Measurements from ENCODE around the gene KLHDC10. TPM values are rescaled to one million over a fixed set of nuclear protein-coding genes. Genes with fewer than 3 reads are reported as not detected.

Gene KLHDC10
- total RNA-seq, 1 experiment from 2014 or later, result 47.0 TPM

DNA sequence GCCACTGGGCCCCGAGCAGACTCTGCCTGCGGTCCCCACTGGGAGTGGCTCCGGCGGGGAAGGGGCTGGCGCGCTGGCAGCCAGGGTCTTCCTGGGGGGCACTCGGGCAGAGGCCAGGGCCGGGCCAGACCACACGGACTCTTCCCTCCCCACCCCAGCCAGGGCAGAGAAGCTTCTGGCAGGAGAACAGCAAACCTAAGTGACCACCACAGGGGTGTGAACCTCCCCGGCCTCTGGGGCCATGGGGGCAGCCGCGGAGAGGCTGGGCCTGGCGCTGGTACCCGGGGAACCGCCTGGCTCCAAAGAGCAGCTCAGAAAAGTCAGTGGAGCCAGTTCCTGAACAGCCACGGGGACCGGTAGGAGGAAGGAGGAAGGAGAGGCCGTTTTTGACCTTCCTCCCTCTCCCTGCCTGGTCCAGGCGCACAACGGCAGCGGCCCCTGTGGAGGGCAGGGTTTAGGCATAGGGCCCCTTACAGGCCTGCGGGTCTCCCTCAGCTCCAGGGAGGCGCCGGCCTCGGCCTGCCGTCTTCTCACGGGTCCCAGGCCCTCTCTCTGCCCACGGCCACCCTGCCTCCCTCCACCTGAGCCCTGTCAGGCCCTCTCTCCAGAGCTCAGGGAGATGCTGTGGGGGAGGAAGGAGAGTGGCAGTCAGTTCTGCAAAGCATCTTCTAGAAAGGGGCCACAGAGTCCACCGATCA lies 83.0 kb downstream of the KLHDC10 start:
- H3K36me3 ChIP-seq (ENCODE audit: low read depth), result no peaks in the 10 kb centered on the region
- ChIA-PET CTCF (no interaction called here), POLR2A (ENCODE audit: unreplicated experiment) (interaction anchor here (0.6 kb wide), 1 partner anchor 405 kb away, joined by 3 read pairs; no protein-coding TSS in a partner anchor)
- no peaks in the 10 kb centered on the region for H3K4me1 ChIP-seq (replicated peaks; ENCODE audit: insufficient read depth)
- no peaks in the 10 kb centered on the region for H3K9me2 ChIP-seq (ENCODE audit: insufficient read depth)
- no peak overlapping the region for H3K4me3 ChIP-seq
- no peak overlapping the region for H2AFZ ChIP-seq
- H3K4me2 ChIP-seq, result no peak overlapping the region
- DNase-seq, result no peak
- no peaks in the 10 kb centered on the region for H3K9me3 ChIP-seq (ENCODE audit: insufficient read depth, low read depth)
- intact Hi-C loops (cut with micrococcal nuclease; ENCODE audit: unreplicated experiment), result no loop called here
- peaks cover 4% of the 10 kb centered on the region; the same call in 1 of the 2 replicates for H3F3A ChIP-seq (ENCODE audit: insufficient read depth, low read depth)
- no peaks in the 10 kb centered on the region for H3K27me3 ChIP-seq (ENCODE audit: insufficient read depth, low read depth)
- H4K20me1 ChIP-seq (ENCODE audit: insufficient read depth), result no peaks in the 10 kb centered on the region; the same call in 1 of the 2 replicates
- no peak for TF ChIP-seq CTCF (conservative IDR thresholded peaks at IDR 0.05)
- TF ChIP-seq EZH2 (IDR thresholded peaks at IDR 0.05; ENCODE audit: low read depth), result no peak
- no peaks in the 10 kb centered on the region for H3K79me2 ChIP-seq (ENCODE audit: low read depth)
- BruUV-seq (replicated peaks), result no TSS peak
- no peak overlapping the region for H3K27ac ChIP-seq

DNA sequence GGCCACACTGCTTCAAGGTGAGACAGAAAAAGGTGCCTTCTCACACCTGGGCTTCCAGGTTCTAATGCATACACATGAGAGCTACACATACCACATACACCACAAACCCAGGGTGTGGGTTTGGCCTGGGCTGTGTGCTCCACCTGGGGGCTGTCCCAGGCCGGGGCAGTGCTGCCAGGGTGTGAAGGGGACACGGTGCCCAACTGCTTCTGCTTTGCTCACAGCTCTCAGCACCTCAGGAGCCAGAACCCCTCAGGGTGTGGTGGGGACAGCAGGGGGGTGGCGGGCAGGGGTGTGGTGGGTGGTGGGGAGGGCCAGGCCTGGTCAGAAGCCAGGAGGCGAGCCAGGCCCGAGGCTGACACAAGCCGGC lies 83.8 kb downstream of the KLHDC10 start:
- no peak overlapping the region for H2AFZ ChIP-seq
- ChIA-PET POLR2A (ENCODE audit: unreplicated experiment) (interaction anchor here (0.6 kb wide), 1 partner anchor 405 kb away, joined by 3 read pairs; no protein-coding TSS in a partner anchor), CTCF (interaction anchor here (0.6 kb wide), 1 partner anchor 106 kb away, joined by 3 read pairs; no protein-coding TSS in a partner anchor)
- H3K36me3 ChIP-seq (ENCODE audit: low read depth), result no peaks in the 10 kb centered on the region
- no peaks in the 10 kb centered on the region for H3K9me2 ChIP-seq (ENCODE audit: insufficient read depth)
- no peaks in the 10 kb centered on the region for H3K4me1 ChIP-seq (replicated peaks; ENCODE audit: insufficient read depth)
- H3K9me3 ChIP-seq (ENCODE audit: insufficient read depth, low read depth), result no peaks in the 10 kb centered on the region
- no peak for TF ChIP-seq EZH2 (IDR thresholded peaks at IDR 0.05; ENCODE audit: low read depth)
- no peak for TF ChIP-seq CTCF (conservative IDR thresholded peaks at IDR 0.05)
- no peak overlapping the region for H3K27ac ChIP-seq
- no peak overlapping the region for H3K4me2 ChIP-seq
- H3K4me3 ChIP-seq, result no peak overlapping the region
- BruUV-seq (replicated peaks), result no TSS peak
- no peaks in the 10 kb centered on the region; the same call in 1 of the 2 replicates for H4K20me1 ChIP-seq (ENCODE audit: insufficient read depth)
- no peaks in the 10 kb centered on the region for H3K27me3 ChIP-seq (ENCODE audit: insufficient read depth, low read depth)
- H3K79me2 ChIP-seq (ENCODE audit: low read depth), result no peaks in the 10 kb centered on the region
- intact Hi-C loops (cut with micrococcal nuclease; ENCODE audit: unreplicated experiment), result no loop called here
- DNase-seq, result peak in 1 of 2 experiments; percentile 57
- peaks cover 4% of the 10 kb centered on the region; the same call in 1 of the 2 replicates for H3F3A ChIP-seq (ENCODE audit: insufficient read depth, low read depth)

DNA sequence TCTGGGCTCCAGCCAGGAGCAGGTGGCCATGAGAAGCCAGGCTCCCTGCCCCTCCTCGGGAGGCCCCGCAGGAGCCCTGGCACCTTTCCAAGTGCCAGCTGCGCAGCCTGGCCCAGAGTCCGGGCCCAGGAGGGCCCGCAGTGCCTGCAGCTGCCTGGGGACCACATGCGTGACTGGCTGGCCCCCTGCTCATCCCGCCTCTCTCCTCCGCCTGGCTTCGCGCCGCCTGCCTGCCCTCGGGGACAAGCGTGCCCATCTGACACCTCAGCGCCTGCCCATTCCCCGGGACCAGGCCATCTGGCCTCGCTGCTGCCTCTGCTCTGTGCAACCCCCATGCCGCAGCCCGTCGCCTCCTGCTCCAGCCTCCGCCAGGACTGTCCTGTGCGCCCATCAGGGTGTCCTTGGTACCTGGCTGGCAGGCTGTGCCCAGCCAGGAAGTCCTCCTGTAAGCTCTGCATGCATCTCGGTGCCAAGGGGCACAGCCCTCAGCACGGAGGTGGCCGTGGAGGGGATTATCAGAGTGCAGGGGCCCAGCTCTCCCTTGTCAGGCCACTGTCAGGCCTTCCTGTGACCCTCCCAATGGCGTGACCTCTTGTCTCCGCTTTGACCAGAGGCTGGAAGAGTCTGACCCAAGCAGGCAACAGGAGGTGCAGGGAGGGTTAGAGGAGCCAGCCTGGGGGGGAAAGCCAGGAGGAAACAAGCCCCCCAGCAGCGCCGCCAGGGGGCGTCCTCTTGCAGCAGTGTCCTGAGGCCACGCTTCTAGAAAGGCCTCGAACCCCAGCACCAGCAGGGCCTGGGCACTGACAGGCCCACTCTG lies 84.4 kb downstream of the KLHDC10 start:
- H3K9me2 ChIP-seq (ENCODE audit: insufficient read depth), result no peaks in the 10 kb centered on the region
- H3F3A ChIP-seq (ENCODE audit: insufficient read depth, low read depth), result peaks cover 4% of the 10 kb centered on the region; the same call in 1 of the 2 replicates
- ChIA-PET POLR2A (ENCODE audit: unreplicated experiment) (interaction anchor here (0.7 kb wide), 1 partner anchor 625 kb away, joined by 4 read pairs; no protein-coding TSS in a partner anchor), CTCF (interaction anchor here (0.6 kb wide), 1 partner anchor 107 kb away, joined by 3 read pairs; no protein-coding TSS in a partner anchor)
- H3K36me3 ChIP-seq (ENCODE audit: low read depth), result no peaks in the 10 kb centered on the region
- no peak overlapping the region for H3K4me2 ChIP-seq
- H3K4me3 ChIP-seq, result no peak overlapping the region
- TF ChIP-seq EZH2 (IDR thresholded peaks at IDR 0.05; ENCODE audit: low read depth), result no peak
- peak; percentile 47; the same call in 1 of the 2 replicates for TF ChIP-seq CTCF (conservative IDR thresholded peaks at IDR 0.05)
- no peak overlapping the region for H2AFZ ChIP-seq
- H3K4me1 ChIP-seq (replicated peaks; ENCODE audit: insufficient read depth), result no peaks in the 10 kb centered on the region
- no peak for DNase-seq
- BruUV-seq (replicated peaks), result no TSS peak
- no peaks in the 10 kb centered on the region for H3K79me2 ChIP-seq (ENCODE audit: low read depth)
- H3K27ac ChIP-seq, result no peak overlapping the region
- no peaks in the 10 kb centered on the region for H3K9me3 ChIP-seq (ENCODE audit: insufficient read depth, low read depth)
- H4K20me1 ChIP-seq (ENCODE audit: insufficient read depth), result no peaks in the 10 kb centered on the region
- no peaks in the 10 kb centered on the region for H3K27me3 ChIP-seq (ENCODE audit: insufficient read depth, low read depth)
- intact Hi-C loops (cut with micrococcal nuclease; ENCODE audit: unreplicated experiment), result no loop called here
